Cerebellar nuclear complex (tissue), 1 donor: Measurements from ENCODE around the gene UNC5A.

Experiments
- DNase-seq, 2 experiments: peaks; one replicate each; lab custom pipeline; 2025; lab: John Stamatoyannopoulos, UW

The UNC5A gene

DNA sequence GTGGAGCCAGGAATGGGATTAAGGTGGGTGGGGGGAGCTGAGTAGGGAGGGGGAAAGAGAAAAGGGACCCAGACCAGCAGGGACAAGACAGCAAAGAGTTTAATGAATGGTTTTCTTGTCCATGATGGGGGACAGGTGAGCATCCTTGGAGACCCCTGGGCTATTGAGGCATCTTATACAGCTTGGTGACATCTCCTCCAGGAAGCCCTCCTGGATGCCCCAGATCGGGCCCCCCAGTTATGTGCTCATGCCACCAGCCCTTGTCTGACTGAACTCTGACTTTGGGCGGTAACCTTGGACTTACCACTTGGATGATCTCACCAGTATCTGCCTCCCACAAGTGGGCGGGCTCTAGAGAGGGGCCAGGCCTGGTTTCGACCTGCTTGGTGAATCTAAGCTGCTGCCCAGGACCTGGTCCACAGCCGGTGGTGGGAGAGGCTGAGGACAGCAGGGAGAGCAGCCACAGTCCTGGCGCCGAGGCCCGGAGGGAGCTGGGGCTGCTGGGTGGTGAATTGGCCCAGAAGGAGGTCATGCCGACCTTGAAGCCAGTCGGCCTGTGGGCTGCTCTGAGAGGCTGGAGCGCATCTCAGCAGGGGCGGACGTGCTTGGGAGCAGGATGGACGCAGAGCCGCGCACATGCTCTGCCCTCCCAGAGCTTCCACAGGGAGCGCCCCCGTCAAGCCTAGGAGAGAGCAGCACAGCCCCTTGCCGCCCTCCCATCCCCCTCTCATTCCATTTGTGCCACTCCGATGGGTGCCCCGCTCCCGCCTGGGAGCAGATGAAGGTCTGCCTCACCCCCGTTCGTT is 36.2 kb downstream of the UNC5A start:
- no peak for DNase-seq

DNA sequence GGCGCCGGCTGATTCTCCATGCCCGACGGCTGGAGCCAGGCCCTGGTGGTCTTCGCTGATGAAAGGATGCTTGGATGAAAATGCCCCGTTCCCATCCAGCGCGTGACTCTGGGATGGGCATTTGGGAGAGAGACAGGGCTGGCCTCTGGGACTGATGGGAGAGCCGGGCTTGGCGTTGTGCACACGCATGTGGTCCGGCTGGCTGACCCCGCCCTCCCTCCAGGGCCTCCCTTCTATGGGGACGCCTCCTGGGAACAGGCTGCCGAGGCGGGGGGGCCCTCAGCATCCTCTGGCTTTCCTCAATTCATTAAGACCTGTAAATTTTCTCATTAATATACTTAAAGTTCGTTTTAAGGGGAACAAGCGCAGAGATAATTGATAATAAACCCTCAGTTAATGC is 36.8 kb downstream of the UNC5A start:
- no peak for DNase-seq

GRCh38 chr5:176847726-176848290 is 37.4 kb downstream of the UNC5A start:
- DNase-seq = no peak

GRCh38 chr5:176848651-176849050 is 38.3 kb downstream of the UNC5A start:
- no peak for DNase-seq

- DNase-seq = no peak
Measured at GRCh38 chr5:176849611-176850227, 39.4 kb downstream of the UNC5A start.

DNA sequence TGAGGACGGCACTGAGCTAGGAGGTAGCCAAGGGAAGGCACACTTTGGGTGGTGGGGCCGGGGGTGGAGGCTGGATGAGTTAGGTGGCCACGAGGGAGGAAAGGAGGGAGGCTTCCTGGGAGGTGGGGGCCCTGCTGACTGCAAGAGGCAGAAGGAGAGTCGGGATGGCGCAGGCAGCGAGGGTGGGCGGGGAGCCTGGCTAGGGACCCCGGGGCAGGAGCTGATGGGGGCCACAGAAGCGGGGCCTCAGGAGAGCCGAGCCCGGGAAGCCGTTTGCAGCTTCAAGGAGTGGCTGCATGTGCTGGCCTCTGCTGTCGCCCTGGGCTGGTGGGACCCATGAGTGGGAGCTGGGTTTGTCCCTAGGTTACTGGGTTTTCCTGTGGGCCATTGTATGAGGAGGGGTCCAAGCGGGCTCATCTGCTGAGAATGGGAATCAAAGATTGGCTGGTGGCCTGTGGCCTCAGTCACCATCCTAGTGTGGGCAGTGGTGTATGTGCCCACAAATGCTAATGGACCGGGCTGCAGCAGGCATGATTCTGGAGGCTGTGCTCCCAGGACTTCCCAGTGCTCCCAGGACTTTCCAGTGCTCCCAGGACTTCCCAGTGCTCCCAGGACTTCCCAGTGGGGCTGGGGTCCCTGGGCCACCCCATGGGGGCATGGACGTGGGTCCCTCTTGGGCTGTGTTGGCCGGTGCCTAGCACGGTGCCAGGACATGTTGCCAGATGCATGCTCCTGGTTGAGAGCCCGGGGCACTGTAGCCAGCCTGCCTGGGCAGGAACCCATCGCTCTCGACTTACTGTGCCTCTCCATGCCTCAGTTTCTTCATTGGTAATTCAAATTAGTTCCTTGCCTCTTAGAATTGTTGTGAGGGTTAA is 40.2 kb downstream of the UNC5A start:
- no peak for DNase-seq

GRCh38 chr5:176851380-176851779 is 41.0 kb downstream of the UNC5A start:
- DNase-seq = no peak

- peak; percentile 42 to 46 for DNase-seq
Measured at GRCh38 chr5:176851871-176852658, 41.7 kb downstream of the UNC5A start.

DNA sequence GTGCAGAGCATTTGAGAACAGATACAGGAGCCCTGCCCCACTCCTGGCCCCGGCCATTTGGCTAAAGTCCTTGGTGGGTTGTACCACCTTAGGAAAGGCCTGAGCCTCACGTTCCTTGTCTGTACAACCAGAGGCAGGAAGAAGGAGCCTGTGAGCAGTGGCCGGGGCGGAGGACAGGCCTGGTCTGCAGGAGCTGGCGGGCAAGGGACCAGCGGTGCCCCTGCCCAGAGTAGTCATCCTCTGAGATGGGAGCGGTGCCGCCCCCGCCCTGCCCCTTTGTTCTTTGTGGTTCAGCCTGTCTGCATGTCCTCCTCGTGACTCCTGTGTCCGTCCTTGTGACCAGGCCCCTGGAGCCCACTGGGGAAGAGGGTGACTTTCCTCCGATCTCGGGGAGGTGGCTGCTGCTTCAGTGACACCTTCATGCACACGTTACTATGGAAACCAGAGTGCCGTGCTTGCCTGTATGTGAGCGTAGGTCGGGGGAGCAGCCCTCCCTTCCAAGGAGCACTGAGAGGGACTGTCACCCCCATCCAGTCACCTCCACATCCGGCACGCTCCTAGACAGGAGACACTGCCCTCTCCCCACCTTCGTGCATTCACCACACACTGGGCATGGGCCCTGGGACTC is 42.9 kb downstream of the UNC5A start:
- DNase-seq = no peak

- no peak for DNase-seq
Measured at GRCh38 chr5:176854164-176854563, 43.8 kb downstream of the UNC5A start.

DNA sequence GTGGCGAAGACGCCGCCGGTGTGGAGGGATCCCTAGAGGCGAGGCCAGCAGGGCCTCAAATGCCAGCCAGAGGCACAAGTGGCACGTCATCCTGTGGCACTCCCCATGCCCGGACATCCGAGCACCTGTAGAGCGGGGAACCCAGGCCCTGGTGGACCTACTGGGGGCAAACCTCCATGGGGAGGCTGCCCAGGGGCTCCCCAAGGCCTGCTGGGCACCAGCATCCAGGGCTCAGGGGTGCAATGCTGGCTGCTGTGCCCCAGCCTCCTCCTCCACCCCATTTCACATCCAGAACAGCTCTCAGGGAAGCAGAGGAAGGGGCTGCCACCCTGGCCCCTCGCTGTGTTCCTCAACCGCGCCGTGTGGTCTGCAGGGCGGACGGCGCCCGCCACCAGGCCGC is 45.2 kb downstream of the UNC5A start:
- DNase-seq = no peak

GRCh38 chr5:176856746-176857145 is 46.4 kb downstream of the UNC5A start:
- DNase-seq = no peak

- no peak for DNase-seq
Measured at GRCh38 chr5:176857216-176857893, 47.0 kb downstream of the UNC5A start.

GRCh38 chr5:176857894-176858273 is 47.5 kb downstream of the UNC5A start:
- no peak for DNase-seq

DNA sequence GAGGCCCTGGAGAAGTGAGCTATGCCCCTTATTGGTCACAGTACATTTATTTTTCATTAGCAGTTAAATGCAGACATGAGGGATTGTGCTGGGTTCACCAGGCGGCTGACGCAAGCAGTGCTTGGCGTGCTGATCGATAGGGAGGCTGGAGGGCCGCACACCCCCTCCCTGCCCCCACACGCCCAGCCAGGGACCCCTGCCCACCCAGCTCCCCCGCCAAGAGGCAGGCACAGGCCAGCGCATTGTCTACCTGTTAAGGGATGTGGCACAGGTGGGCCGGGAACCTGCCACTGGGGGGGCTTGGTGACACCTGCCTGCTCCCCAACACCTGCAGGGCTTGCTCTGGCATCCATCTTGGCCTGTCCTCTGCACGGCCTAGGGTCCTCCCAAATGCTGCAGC is 49.6 kb downstream of the UNC5A start:
- no peak for DNase-seq

- DNase-seq = no peak
Measured at GRCh38 chr5:176860381-176860780, 50.0 kb downstream of the UNC5A start.

- no peak for DNase-seq
Measured at GRCh38 chr5:176861276-176861675, 50.9 kb downstream of the UNC5A start.

DNA sequence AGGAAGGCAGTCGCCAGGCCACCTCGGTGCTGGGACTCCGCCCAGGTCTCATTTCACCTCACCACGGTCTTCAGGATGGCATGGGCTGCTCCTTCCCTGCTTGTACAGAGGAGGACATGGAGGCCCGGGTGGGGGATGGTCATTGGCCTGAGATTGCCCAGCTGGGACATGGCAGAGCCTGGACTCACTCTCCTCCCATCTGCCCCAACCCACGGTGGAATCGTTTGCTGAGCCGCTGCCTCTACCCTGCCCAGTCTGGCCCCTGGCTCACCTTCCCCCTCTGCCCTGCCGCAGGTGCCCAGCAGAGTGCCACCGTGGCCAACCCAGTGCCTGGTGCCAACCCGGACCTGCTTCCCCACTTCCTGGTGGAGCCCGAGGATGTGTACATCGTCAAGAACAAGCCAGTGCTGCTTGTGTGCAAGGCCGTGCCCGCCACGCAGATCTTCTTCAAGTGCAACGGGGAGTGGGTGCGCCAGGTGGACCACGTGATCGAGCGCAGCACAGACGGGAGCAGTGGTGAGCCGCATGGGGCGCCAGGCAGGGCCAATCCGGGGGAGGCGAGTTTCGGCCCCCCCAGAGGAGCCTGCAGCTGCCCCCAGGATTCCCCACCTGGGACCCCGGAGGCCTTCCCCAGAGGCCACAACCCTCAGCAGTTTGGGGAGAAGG is 52.1 kb downstream of the UNC5A start:
- no peak for DNase-seq

GRCh38 chr5:176863041-176863764 is 52.8 kb downstream of the UNC5A start:
- DNase-seq = no peak
